Endothelial cell of umbilical vein (primary cell): ENCODE data around the gene STAT1. TPM values are rescaled to one million over a fixed set of nuclear protein-coding genes. Genes with fewer than 3 reads are reported as not detected.

Source experiments
- BruUV-seq: library from RNA; stranded (reverse); fragments of 400-500 nt; replicated peaks from 2 replicates; lab custom pipeline; 2021; lab: Mats Ljungman, UMichigan
- CTCF ChIA-PET: fragments of 300-600, 350-600 bp; sonication (Branson Sonifier 250); formaldehyde crosslinking; loops from one replicate; lab custom pipeline; 2021; ENCODE audit warnings: antibody characterized with exemption, inconsistent platforms; lab: Charles Lee
- POLR2A ChIA-PET: fragments of 300-600, 350-600 bp; sonication (Branson Sonifier 250); formaldehyde crosslinking; loops from one replicate; lab custom pipeline; 2021; ENCODE audit warnings: antibody characterized with exemption, inconsistent platforms; lab: Charles Lee
- DNase-seq: peaks from one replicate; pipeline ENCODE4 v3.0.0-alpha.2; 2011; ENCODE audit warnings: low read depth, low spot score
- FAIRE-seq: peaks from 2 replicates; lab custom pipeline; 2011; peaks lifted over from hg19 to GRCh38; lab: Jason Lieb, UNC
- H2AFZ ChIP-seq: 2 replicates; pipeline ENCODE4 v1.6.0; 2012; ENCODE audit warnings: low read depth, low read length, control low read depth, inconsistent platforms
- H3K27ac ChIP-seq: 2 replicates; pipeline ENCODE4 v1.5.1; 2011; ENCODE audit warnings: low read depth, mild to moderate bottlenecking, control low read depth, low read length, moderate library complexity; ENCODE audit not compliant: insufficient read depth
- H3K27me3 ChIP-seq, 2 experiments: 2 replicates each; pipeline versions ENCODE4 v1.6.0 to v1.6.1; 2011; ENCODE audit warnings: low read length in 2 of 2, mixed read lengths in 1 of 2; ENCODE audit not compliant: control insufficient read depth in 2 of 2, insufficient read depth in 2 of 2
- H3K36me3 ChIP-seq, 2 experiments: 2 replicates in 1 of 2; 3 replicates in 1 of 2; pipeline ENCODE4 v1.5.1; 2011; ENCODE audit warnings: low read length in 2 of 2, mild to moderate bottlenecking in 1 of 2, moderate library complexity in 1 of 2; ENCODE audit not compliant: control insufficient read depth in 2 of 2, insufficient read depth in 2 of 2; ENCODE audit errors: extremely low read depth in 1 of 2
- H3K4me1 ChIP-seq: 3 replicates; pipeline ENCODE4 v1.5.1; 2011; ENCODE audit warnings: mild to moderate bottlenecking, low read length; ENCODE audit not compliant: control insufficient read depth, insufficient read depth; ENCODE audit errors: extremely low read depth
- H3K4me2 ChIP-seq: 2 replicates; pipeline ENCODE4 v1.6.1; 2011; ENCODE audit warnings: low read length, control low read depth, mixed read lengths; ENCODE audit not compliant: insufficient read depth
- H3K4me3 ChIP-seq, 3 experiments: fragments of 200-600 bp in 1 of 3; sonication (generic), shearing (Covaris generic) in 1 of 3; replicated peaks in 1 of 3; 2 replicates each; pipeline ENCODE4 v1.5.1; 2011 to 2016; ENCODE audit warnings: control low read depth in 3 of 3, low read length in 3 of 3, mild to moderate bottlenecking in 2 of 3, inconsistent platforms in 1 of 3, low read depth in 1 of 3, moderate library complexity in 1 of 3; ENCODE audit not compliant: insufficient read depth in 1 of 3
- H3K79me2 ChIP-seq: 2 replicates; pipeline ENCODE4 v1.6.0; 2012; ENCODE audit warnings: low read length, inconsistent platforms; ENCODE audit not compliant: control insufficient read depth, insufficient read depth
- H3K9ac ChIP-seq: replicated peaks from 2 replicates; pipeline ENCODE3; 2011; ENCODE audit warnings: low read length, control low read depth; ENCODE audit not compliant: insufficient read depth; ENCODE audit errors: extremely low read depth
- H3K9me1 ChIP-seq: replicated peaks from 3 replicates; pipeline ENCODE4 v1.6.0; 2011; ENCODE audit warnings: mild to moderate bottlenecking, low read length; ENCODE audit not compliant: control insufficient read depth, insufficient read depth; ENCODE audit errors: extremely low read depth
- H3K9me3 ChIP-seq: replicated peaks from 2 replicates; pipeline ENCODE4 v1.5.1; 2012; ENCODE audit warnings: low read length, inconsistent platforms; ENCODE audit not compliant: control insufficient read depth, insufficient read depth
- H4K20me1 ChIP-seq: replicated peaks from 2 replicates; pipeline ENCODE3; 2011; ENCODE audit warnings: mild to moderate bottlenecking, low read length; ENCODE audit not compliant: control insufficient read depth, insufficient read depth; ENCODE audit errors: extremely low read depth
- CTCF ChIP-seq, 2 donors: IDR thresholded peaks; 1 replicate in 1 of 2; 2 replicates in 1 of 2; pipeline ENCODE4 v1.5.1; 2011; ENCODE audit warnings: low read length in 2 of 2, mild to moderate bottlenecking in 2 of 2, moderate library complexity in 2 of 2, control low read depth in 1 of 2, inconsistent platforms in 1 of 2, low read depth in 1 of 2; ENCODE audit not compliant: insufficient read depth in 1 of 2; ENCODE audit errors: extremely low read depth in 1 of 2
- EZH2 ChIP-seq: IDR thresholded peaks from 2 replicates; pipeline ENCODE4 v1.6.1; 2012; ENCODE audit warnings: borderline replicate concordance, low read depth, mild to moderate bottlenecking, moderate library complexity, low read length, inconsistent platforms; ENCODE audit not compliant: severe bottlenecking
- FOS ChIP-seq: IDR thresholded peaks from 2 replicates; pipeline ENCODE4 v1.6.1; 2011; ENCODE audit warnings: mild to moderate bottlenecking, low read length, moderate library complexity, borderline replicate concordance; ENCODE audit not compliant: insufficient read depth
- GATA2 ChIP-seq: IDR thresholded peaks from 2 replicates; pipeline ENCODE4 v1.7.0; 2011; ENCODE audit warnings: low read depth, mild to moderate bottlenecking, moderate library complexity, mixed read lengths, low read length; ENCODE audit not compliant: insufficient read length, insufficient read depth
- JUN ChIP-seq: IDR thresholded peaks from 2 replicates; pipeline ENCODE4 v1.6.1; 2011; ENCODE audit warnings: borderline replicate concordance, low read depth; ENCODE audit not compliant: insufficient read length, insufficient read depth
- MAX ChIP-seq: IDR thresholded peaks from 2 replicates; pipeline ENCODE4 v1.6.1; 2011; ENCODE audit not compliant: insufficient read depth, insufficient read length
- MYC ChIP-seq: IDR thresholded peaks from one replicate; pipeline ENCODE4 v1.6.1; 2011; ENCODE audit warnings: mild to moderate bottlenecking, low read depth, low read length
- POLR2A ChIP-seq: IDR thresholded peaks from 2 replicates; pipeline ENCODE4 v1.6.1; 2012; ENCODE audit warnings: low read depth, mild to moderate bottlenecking, control low read depth, low read length
- POLR2AphosphoS5 ChIP-seq: IDR thresholded peaks from 2 replicates; pipeline ENCODE4 v1.6.1; 2012; ENCODE audit warnings: low read depth, mild to moderate bottlenecking, control low read depth, low read length, moderate library complexity; ENCODE audit not compliant: insufficient read depth
- dilution Hi-C: fragments of 300-500 bp; cut with MboI; formaldehyde crosslinking; loops from one replicate; pipeline ENCODE4 v1.15.0; 2019; ENCODE audit warnings: low sequenced_read_pairs; ENCODE audit not compliant: extremely low pct_ligation_motif_present
- intact Hi-C: fragments of 100-400 bp; cut with micrococcal nuclease; formaldehyde crosslinking; loops from one replicate; pipeline ENCODE4 v1.10.0; 2022
- polyA plus RNA-seq, 4 experiments: library from polyadenylated mRNA; depleted of rRNA in 3 of 4; stranded (reverse) in 3 of 4; unstranded in 1 of 4; fragments of >200 nt; gene quantifications; 2 replicates each; pipeline versions ENCODE4 v1.2.1 to v1.2.3, GENCODE V29; 2011 to 2012; ENCODE audit warnings: missing spikeins in 1 of 4
- total RNA-seq: library from RNA; stranded (reverse); gene quantifications from 2 replicates; pipeline ENCODE4 v1.2.3, GENCODE V29; 2021

The STAT1 gene
- total and polyA plus RNA-seq, 2 donors (not counting 3 experiments of a cell fraction or from before 2014, with no cell fraction given), result 64.2 to 67.6 TPM

- TF ChIP-seq CTCF (IDR thresholded peaks at IDR 0.05; ENCODE audit: extremely low read depth in 1 of 2, insufficient read depth in 1 of 2, low read depth in 1 of 2, low read length in 2 of 2) (no peak), FOS (no peak), JUN (no peak), MYC (no peak), EZH2 (no peak), POLR2A (no peak), POLR2AphosphoS5 (no peak), MAX (no peak), GATA2 (no peak)
- dilution Hi-C loops (no loop called here), intact Hi-C loops (no loop called here)
- FAIRE-seq (no peak), DNase-seq (no peak)
- Histone ChIP-seq H3K4me2 (no peak overlapping the region), H3K79me2 (peaks cover 21% of the 10 kb centered on the region), H3K4me1 (peaks cover 16% of the 10 kb centered on the region), H3K9me3 (no peaks in the 10 kb centered on the region), H3K27me3 (no peaks in the 10 kb centered on the region), H4K20me1 (no peaks in the 10 kb centered on the region), H3K27ac (no peak overlapping the region), H2AFZ (no peak overlapping the region), H3K36me3 (no peaks in the 10 kb centered on the region), H3K9ac (no peak overlapping the region), H3K9me1 (no peaks in the 10 kb centered on the region), H3K4me3 (no peak overlapping the region)
- no TSS peak for BruUV-seq
- CTCF ChIA-PET, result interaction anchor here (1.0 to 1.8 kb wide), 2 partner anchors 14 to 141 kb away, joined by 4 to 7 read pairs; no protein-coding TSS in a partner anchor
- POLR2A ChIA-PET, result no interaction called here
Measured at GRCh38 chr2:191015239-191015638, 1.3 kb upstream of the STAT1 start.
